Measurements from ENCODE around the gene TRPC4. TPM values are rescaled to one million over a fixed set of nuclear protein-coding genes. Genes with fewer than 3 reads are reported as not detected.

TRPC4 gene
- polyA plus RNA-seq, 3 donors from 2014 or later, result not detected

- no peaks in the 10 kb centered on the region for H3K36me3 Mint-ChIP-seq
- no peak for DNase-seq
- H3K4me3 Mint-ChIP-seq, result no peak overlapping the region
- H3K4me1 Mint-ChIP-seq, result no peaks in the 10 kb centered on the region
- no peaks in the 10 kb centered on the region for H3K27me3 Mint-ChIP-seq (ENCODE audit: low read depth in 3 of 3)
- H3K9me3 Mint-ChIP-seq, result peaks cover 4 to 51% (median 11%) of the 10 kb centered on the region in 6 donors
- H3K27ac Mint-ChIP-seq, result no peak overlapping the region
These were observed 128.0 kb downstream of the TRPC4 start for GRCh38 chr13:37741536-37741935.

- peaks cover 0 to 6% (median 0%) of the 10 kb centered on the region in 3 donors for H3K36me3 Mint-ChIP-seq
- no peak for DNase-seq
- no peak overlapping the region for H3K27ac Mint-ChIP-seq
These were observed 133.5 kb downstream of the TRPC4 start for GRCh38 chr13:37736045-37736444.

GRCh38 chr13:37735293-37735692 is 134.3 kb downstream of the TRPC4 start:
- DNase-seq, result no peak
- no peaks in the 10 kb centered on the region for H3K27me3 Mint-ChIP-seq (ENCODE audit: low read depth in 3 of 3)
- no peak overlapping the region for H3K27ac Mint-ChIP-seq
- H3K36me3 Mint-ChIP-seq, result peaks cover 0 to 6% (median 0%) of the 10 kb centered on the region in 3 donors
- H3K4me1 Mint-ChIP-seq, result no peaks in the 10 kb centered on the region
- H3K9me3 Mint-ChIP-seq, result peaks cover 10 to 36% (median 17%) of the 10 kb centered on the region in 6 donors
- no peak overlapping the region for H3K4me3 Mint-ChIP-seq

More at GRCh38 chr13:37736045-37736444, 133.5 kb downstream of the TRPC4 start:
- Mint-ChIP-seq H3K4me3 (no peak overlapping the region), H3K27me3 (ENCODE audit: low read depth in 3 of 3) (no peaks in the 10 kb centered on the region), H3K4me1 (no peaks in the 10 kb centered on the region), H3K9me3 (peaks cover 10 to 40% (median 17%) of the 10 kb centered on the region in 6 donors)

GRCh38 chr13:37729876-37730275 is 139.7 kb downstream of the TRPC4 start:
- Mint-ChIP-seq H3K9me3 (peaks cover 7 to 37% (median 18%) of the 10 kb centered on the region in 6 donors), H3K27me3 (ENCODE audit: low read depth in 3 of 3) (peaks cover 0 to 1% (median 0%) of the 10 kb centered on the region in 3 donors)

GRCh38 chr13:37716420-37717195 is 153.0 kb downstream of the TRPC4 start:
- Mint-ChIP-seq H3K9me3 (peaks cover 10 to 43% (median 24%) of the 10 kb centered on the region in 6 donors), H3K36me3 (peaks cover 0 to 3% (median 0%) of the 10 kb centered on the region in 3 donors), H3K27ac (no peak overlapping the region), H3K4me3 (no peak overlapping the region), H3K4me1 (no peaks in the 10 kb centered on the region), H3K27me3 (ENCODE audit: low read depth in 3 of 3) (peaks cover 0 to 2% (median 0%) of the 10 kb centered on the region in 3 donors)
- no peak for DNase-seq

More at GRCh38 chr13:37729876-37730275, 139.7 kb downstream of the TRPC4 start:
- Mint-ChIP-seq H3K4me1 (no peaks in the 10 kb centered on the region), H3K27ac (no peak overlapping the region), H3K36me3 (peaks cover 0 to 6% (median 0%) of the 10 kb centered on the region in 3 donors), H3K4me3 (no peak overlapping the region)
- no peak for DNase-seq

GRCh38 chr13:37715606-37716015 is 154.0 kb downstream of the TRPC4 start:
- Mint-ChIP-seq H3K27me3 (ENCODE audit: low read depth in 3 of 3) (peaks cover 0 to 2% (median 0%) of the 10 kb centered on the region in 3 donors), H3K9me3 (peaks cover 10 to 43% (median 24%) of the 10 kb centered on the region in 6 donors), H3K4me1 (no peaks in the 10 kb centered on the region), H3K4me3 (no peak overlapping the region), H3K27ac (no peak overlapping the region), H3K36me3 (peaks cover 0 to 3% (median 0%) of the 10 kb centered on the region in 3 donors)
- no peak for DNase-seq

- no peaks in the 10 kb centered on the region for H3K36me3 Mint-ChIP-seq
- peaks cover 2 to 18% (median 4%) of the 10 kb centered on the region in 6 donors for H3K9me3 Mint-ChIP-seq
- no peaks in the 10 kb centered on the region for H3K4me1 Mint-ChIP-seq
- no peak overlapping the region for H3K27ac Mint-ChIP-seq
- DNase-seq, result no peak
- no peak overlapping the region for H3K4me3 Mint-ChIP-seq
- peaks cover 0 to 3% (median 1%) of the 10 kb centered on the region in 3 donors for H3K27me3 Mint-ChIP-seq (ENCODE audit: low read depth in 3 of 3)
These were observed 160.3 kb downstream of the TRPC4 start for GRCh38 chr13:37709318-37709717.

GRCh38 chr13:37707739-37708500 is 161.7 kb downstream of the TRPC4 start:
- H3K27ac Mint-ChIP-seq, result no peak overlapping the region
- no peak for DNase-seq
- H3K4me3 Mint-ChIP-seq, result no peak overlapping the region
- peaks cover 0 to 1% (median 1%) of the 10 kb centered on the region in 3 donors for H3K27me3 Mint-ChIP-seq (ENCODE audit: low read depth in 3 of 3)
- peaks cover 0 to 18% (median 4%) of the 10 kb centered on the region in 6 donors for H3K9me3 Mint-ChIP-seq
- no peaks in the 10 kb centered on the region for H3K4me1 Mint-ChIP-seq
- no peaks in the 10 kb centered on the region for H3K36me3 Mint-ChIP-seq

- peaks cover 0 to 1% (median 1%) of the 10 kb centered on the region in 3 donors for H3K27me3 Mint-ChIP-seq (ENCODE audit: low read depth in 3 of 3)
- no peaks in the 10 kb centered on the region for H3K36me3 Mint-ChIP-seq
- no peaks in the 10 kb centered on the region for H3K4me1 Mint-ChIP-seq
- no peak overlapping the region for H3K27ac Mint-ChIP-seq
- no peak for DNase-seq
- H3K9me3 Mint-ChIP-seq, result peaks cover 6 to 18% (median 7%) of the 10 kb centered on the region in 6 donors
- H3K4me3 Mint-ChIP-seq, result no peak overlapping the region
These were observed 163.5 kb downstream of the TRPC4 start for GRCh38 chr13:37706041-37706440.

- Mint-ChIP-seq H3K36me3 (no peaks in the 10 kb centered on the region), H3K27ac (no peak overlapping the region), H3K4me3 (no peak overlapping the region), H3K27me3 (ENCODE audit: low read depth in 3 of 3) (peaks cover 0 to 1% (median 0%) of the 10 kb centered on the region in 3 donors), H3K4me1 (no peaks in the 10 kb centered on the region), H3K9me3 (peaks cover 10 to 26% (median 13%) of the 10 kb centered on the region in 6 donors)
- DNase-seq, result no peak
These were observed 167.6 kb downstream of the TRPC4 start for GRCh38 chr13:37701972-37702371.

- H3K36me3 Mint-ChIP-seq, result no peaks in the 10 kb centered on the region
- no peaks in the 10 kb centered on the region for H3K4me1 Mint-ChIP-seq
- H3K9me3 Mint-ChIP-seq, result peaks cover 10 to 29% (median 12%) of the 10 kb centered on the region in 6 donors
- H3K4me3 Mint-ChIP-seq, result no peak overlapping the region
- H3K27ac Mint-ChIP-seq, result no peak overlapping the region
- no peak for DNase-seq
- H3K27me3 Mint-ChIP-seq (ENCODE audit: low read depth in 3 of 3), result no peaks in the 10 kb centered on the region
These were observed 168.3 kb downstream of the TRPC4 start for GRCh38 chr13:37701306-37701705.

GRCh38 chr13:37700887-37701286 is 168.7 kb downstream of the TRPC4 start:
- Mint-ChIP-seq H3K36me3 (no peaks in the 10 kb centered on the region), H3K4me3 (no peak overlapping the region), H3K27me3 (ENCODE audit: low read depth in 3 of 3) (no peaks in the 10 kb centered on the region), H3K9me3 (peaks cover 10 to 31% (median 13%) of the 10 kb centered on the region in 6 donors), H3K4me1 (no peaks in the 10 kb centered on the region), H3K27ac (no peak overlapping the region)
- no peak for DNase-seq

GRCh38 chr13:37695200-37695599 is 174.4 kb downstream of the TRPC4 start:
- H3K27me3 Mint-ChIP-seq (ENCODE audit: low read depth in 3 of 3), result peaks cover 0 to 5% (median 0%) of the 10 kb centered on the region in 3 donors
- no peaks in the 10 kb centered on the region for H3K4me1 Mint-ChIP-seq
- no peak overlapping the region for H3K4me3 Mint-ChIP-seq
- H3K36me3 Mint-ChIP-seq, result no peaks in the 10 kb centered on the region
- peaks cover 7 to 50% (median 16%) of the 10 kb centered on the region in 6 donors for H3K9me3 Mint-ChIP-seq
- H3K27ac Mint-ChIP-seq, result no peak overlapping the region
- DNase-seq, result no peak

GRCh38 chr13:37690361-37690760 is 179.2 kb downstream of the TRPC4 start:
- peaks cover 0 to 2% (median 0%) of the 10 kb centered on the region in 3 donors for H3K27me3 Mint-ChIP-seq (ENCODE audit: low read depth in 3 of 3)
- no peak overlapping the region for H3K27ac Mint-ChIP-seq
- no peak for DNase-seq
- H3K4me3 Mint-ChIP-seq, result no peak overlapping the region
- H3K36me3 Mint-ChIP-seq, result no peaks in the 10 kb centered on the region
- peaks cover 5 to 37% (median 11%) of the 10 kb centered on the region in 6 donors for H3K9me3 Mint-ChIP-seq
- H3K4me1 Mint-ChIP-seq, result no peaks in the 10 kb centered on the region
